HL-60 (cell line): ENCODE data around the gene GAST.
"Not testable (repeated sequence)": the region's sequence is repeated elsewhere in the genome, so short reads cannot be mapped to it uniquely, and the experiment has no call there.

Experiments used
- CTCF ChIP-seq: IDR thresholded peaks from one replicate; pipeline ENCODE4 v1.5.1; 2011; ENCODE audit warnings: low read length, control low read depth, inconsistent platforms; ENCODE audit not compliant: insufficient read depth
- GABPA ChIP-seq: IDR thresholded peaks from 2 replicates; pipeline ENCODE4 v1.6.1; 2012; ENCODE audit warnings: low read depth
- POLR2AphosphoS5 ChIP-seq: IDR thresholded peaks from 2 replicates; pipeline ENCODE4 v1.6.1; 2012; ENCODE audit warnings: low read depth
- TF ChIP-seq, protein P1 (sequence below): IDR thresholded peaks from 2 replicates; pipeline ENCODE4 v1.6.1; 2012; ENCODE audit warnings: low read depth; ENCODE audit not compliant: insufficient replicate concordance

DNA sequence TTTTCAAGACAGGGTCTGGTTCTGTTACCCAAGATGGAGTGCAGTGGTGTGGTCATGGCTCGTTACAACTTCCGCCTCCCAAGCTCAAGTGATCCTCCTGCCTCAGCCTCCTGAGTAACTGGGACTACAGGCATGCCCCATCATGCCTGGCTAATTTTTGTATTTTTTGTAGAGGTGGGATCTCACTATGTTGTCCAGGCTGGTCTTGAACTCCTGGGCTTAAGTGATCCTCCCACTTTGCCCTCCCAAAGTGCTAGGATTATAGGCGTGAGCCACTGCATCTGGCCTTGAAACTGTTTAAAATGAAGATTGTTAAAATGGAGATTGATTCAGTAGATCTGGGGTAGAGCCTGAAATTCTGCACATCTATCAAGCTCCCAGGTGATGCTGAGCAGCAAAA lies 11.3 kb upstream of the GAST start:
- not testable (repeated sequence) for TF ChIP-seq CTCF, GABPA, POLR2AphosphoS5
- TF ChIP-seq, protein P1, sequence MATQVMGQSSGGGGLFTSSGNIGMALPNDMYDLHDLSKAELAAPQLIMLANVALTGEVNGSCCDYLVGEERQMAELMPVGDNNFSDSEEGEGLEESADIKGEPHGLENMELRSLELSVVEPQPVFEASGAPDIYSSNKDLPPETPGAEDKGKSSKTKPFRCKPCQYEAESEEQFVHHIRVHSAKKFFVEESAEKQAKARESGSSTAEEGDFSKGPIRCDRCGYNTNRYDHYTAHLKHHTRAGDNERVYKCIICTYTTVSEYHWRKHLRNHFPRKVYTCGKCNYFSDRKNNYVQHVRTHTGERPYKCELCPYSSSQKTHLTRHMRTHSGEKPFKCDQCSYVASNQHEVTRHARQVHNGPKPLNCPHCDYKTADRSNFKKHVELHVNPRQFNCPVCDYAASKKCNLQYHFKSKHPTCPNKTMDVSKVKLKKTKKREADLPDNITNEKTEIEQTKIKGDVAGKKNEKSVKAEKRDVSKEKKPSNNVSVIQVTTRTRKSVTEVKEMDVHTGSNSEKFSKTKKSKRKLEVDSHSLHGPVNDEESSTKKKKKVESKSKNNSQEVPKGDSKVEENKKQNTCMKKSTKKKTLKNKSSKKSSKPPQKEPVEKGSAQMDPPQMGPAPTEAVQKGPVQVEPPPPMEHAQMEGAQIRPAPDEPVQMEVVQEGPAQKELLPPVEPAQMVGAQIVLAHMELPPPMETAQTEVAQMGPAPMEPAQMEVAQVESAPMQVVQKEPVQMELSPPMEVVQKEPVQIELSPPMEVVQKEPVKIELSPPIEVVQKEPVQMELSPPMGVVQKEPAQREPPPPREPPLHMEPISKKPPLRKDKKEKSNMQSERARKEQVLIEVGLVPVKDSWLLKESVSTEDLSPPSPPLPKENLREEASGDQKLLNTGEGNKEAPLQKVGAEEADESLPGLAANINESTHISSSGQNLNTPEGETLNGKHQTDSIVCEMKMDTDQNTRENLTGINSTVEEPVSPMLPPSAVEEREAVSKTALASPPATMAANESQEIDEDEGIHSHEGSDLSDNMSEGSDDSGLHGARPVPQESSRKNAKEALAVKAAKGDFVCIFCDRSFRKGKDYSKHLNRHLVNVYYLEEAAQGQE: not testable (repeated sequence)
